Adrenal gland (tissue), 12 donors: ENCODE results near the gene WNT3. TPM values are rescaled to one million over a fixed set of nuclear protein-coding genes. Genes with fewer than 3 reads are reported as not detected.

Experiments
- DNase-seq, 7 donors: peaks; one replicate each; pipeline ENCODE4 v3.0.0-alpha.2; 2019 to 2020
- H3K27ac ChIP-seq, 5 donors: fragments of 200-600 bp; sonication (generic) in 4 of 5; 1 replicate in 3 of 5; 2 replicates in 2 of 5; pipeline versions ENCODE4 v1.5.1 to v1.8.0; 2016 to 2020; ENCODE audit warnings: mild to moderate bottlenecking in 1 of 5
- H3K27me3 ChIP-seq: fragments of 200-600 bp; 2 replicates; pipeline ENCODE4 v1.8.0; 2021
- H3K36me3 ChIP-seq, 2 donors: fragments of 200-600 bp; replicated peaks in 1 of 2; 1 replicate in 1 of 2; 2 replicates in 1 of 2; pipeline versions ENCODE4 v1.5.1 to v1.8.0; 2018 to 2022
- H3K4me1 ChIP-seq, 2 donors: fragments of 200-600 bp; replicated peaks in 1 of 2; 1 replicate in 1 of 2; 2 replicates in 1 of 2; pipeline versions ENCODE4 v1.5.1 to v1.8.0; 2018 to 2021
- H3K4me3 ChIP-seq, 4 donors: fragments of 200-600 bp; sonication (generic) in 3 of 4; one replicate each; pipeline ENCODE4 v1.5.1; 2016 to 2018
- H3K9me3 ChIP-seq, 3 donors: fragments of 200-600 bp; sonication (generic) in 1 of 3; replicated peaks in 1 of 3; 1 replicate in 2 of 3; 2 replicates in 1 of 3; pipeline versions ENCODE4 v1.5.1 to v1.8.0; 2016 to 2021
- POLR2A ChIP-seq, 2 donors: fragments of 450-650 bp; IDR thresholded peaks; one replicate each; pipeline ENCODE4 v1.6.1; 2017; ENCODE audit warnings: antibody characterized with exemption in 2 of 2, mild to moderate bottlenecking in 2 of 2, moderate library complexity in 1 of 2
- WGBS, 4 donors: extraction: QIAGEN DNeasy Blood & Tissue Kit in 2 of 4; methylation state at CpG; one replicate each; pipeline versions ENCODE4 v1.1.5 to v1.1.7; 2013 to 2017; 5-methylcytosine and 5-hydroxymethylcytosine counted together
- intact Hi-C, 2 donors: fragments of 100-400 bp; cut with DNase I; formaldehyde crosslinking; loops; one replicate each; pipeline versions ENCODE4 v1.14.1 to v1.15.0; 2022 to 2023
- polyA plus RNA-seq, 3 donors: library from polyadenylated mRNA; stranded (reverse); fragments of 200-250 nt in 2 of 3; fragments of 350-450 nt in 1 of 3; fragmentation: Illumina TruSeq in 1 of 3; extraction: RNeasy Lipid Tissue Mini Kit (QIAGEN cat#74804) in 1 of 3; gene quantifications; one replicate each; pipeline ENCODE4 v1.2.3, GENCODE V29; 2013 to 2014
- total RNA-seq, 9 donors: library from RNA; depleted of rRNA in 4 of 9; stranded (reverse); fragments of >200 nt in 4 of 9; fragments of 120-200 nt in 1 of 9; fragmentation: NEBNext Ultra II Directional in 1 of 9; extraction: Animal tissue kit (Norgen Biotek cat#: 25700) in 1 of 9; gene quantifications; one replicate each; pipeline versions ENCODE4 v1.1.0 to v1.2.4, GENCODE V29; 2013 to 2023
- TF ChIP-seq, protein P1 (sequence below), 6 experiments: fragments of 450-650 bp in 4 of 6; fragments of 200-600 bp in 2 of 6; sonication (generic) in 1 of 6; IDR thresholded peaks; 1 replicate in 5 of 6; 2 replicates in 1 of 6; pipeline versions ENCODE4 v1.5.1 to v1.8.0; 2016 to 2021; ENCODE audit warnings: antibody characterized with exemption in 6 of 6, mild to moderate bottlenecking in 2 of 6, moderate library complexity in 1 of 6
- donor health status: healthy with polysubstance abuse.
- donor health status: Bipolar disorder and iron deficiency.
- donor health status: DM: yes; HTN: yes; CAD: no.
- donor health status: DM: no; HTN: no; CAD: no.
- donor health status: DM: no; HTN: no; CAD: no.
- donor health status: DM: yes; HTN: yes; CAD: no.

WNT3 gene
- total and polyA plus RNA-seq, 12 donors: 0.16 to 1.1 (median 0.46) TPM; not detected in 2

DNA sequence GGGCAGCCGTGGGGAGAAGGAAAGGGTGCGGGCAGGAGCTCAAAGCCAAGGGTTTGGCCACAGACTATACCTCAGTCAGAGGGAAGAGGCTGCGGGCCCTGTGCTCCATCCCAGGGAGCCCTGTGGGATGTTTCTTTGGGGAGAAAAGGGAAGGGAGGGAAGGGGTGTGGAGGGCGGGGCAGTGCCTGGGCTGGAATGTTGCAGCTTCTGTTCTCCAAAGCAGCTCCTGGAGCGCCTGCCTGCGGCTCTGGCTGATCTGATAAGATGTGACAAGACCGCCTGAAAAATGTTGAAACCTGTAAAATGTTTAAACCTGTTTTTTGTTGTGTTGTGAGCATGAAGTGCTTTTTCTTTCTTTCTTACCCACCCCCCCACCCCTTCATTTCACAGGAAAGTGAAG, 32.8 kb downstream of the WNT3 start:
- 65 to 79% (median 72%) methylated on average over 3 to 7 of the region's 7 CpGs for WGBS, 4 donors
- intact Hi-C loops: no loop called here
- peaks cover 7% of the 10 kb centered on the region for H3K27me3 ChIP-seq
- H3K36me3 ChIP-seq: no peaks in the 10 kb centered on the region
- no peak for DNase-seq
- H3K4me1 ChIP-seq: no peaks in the 10 kb centered on the region
- TF ChIP-seq POLR2A (IDR thresholded peaks at IDR 0.05): no peak
- TF ChIP-seq, protein P1, sequence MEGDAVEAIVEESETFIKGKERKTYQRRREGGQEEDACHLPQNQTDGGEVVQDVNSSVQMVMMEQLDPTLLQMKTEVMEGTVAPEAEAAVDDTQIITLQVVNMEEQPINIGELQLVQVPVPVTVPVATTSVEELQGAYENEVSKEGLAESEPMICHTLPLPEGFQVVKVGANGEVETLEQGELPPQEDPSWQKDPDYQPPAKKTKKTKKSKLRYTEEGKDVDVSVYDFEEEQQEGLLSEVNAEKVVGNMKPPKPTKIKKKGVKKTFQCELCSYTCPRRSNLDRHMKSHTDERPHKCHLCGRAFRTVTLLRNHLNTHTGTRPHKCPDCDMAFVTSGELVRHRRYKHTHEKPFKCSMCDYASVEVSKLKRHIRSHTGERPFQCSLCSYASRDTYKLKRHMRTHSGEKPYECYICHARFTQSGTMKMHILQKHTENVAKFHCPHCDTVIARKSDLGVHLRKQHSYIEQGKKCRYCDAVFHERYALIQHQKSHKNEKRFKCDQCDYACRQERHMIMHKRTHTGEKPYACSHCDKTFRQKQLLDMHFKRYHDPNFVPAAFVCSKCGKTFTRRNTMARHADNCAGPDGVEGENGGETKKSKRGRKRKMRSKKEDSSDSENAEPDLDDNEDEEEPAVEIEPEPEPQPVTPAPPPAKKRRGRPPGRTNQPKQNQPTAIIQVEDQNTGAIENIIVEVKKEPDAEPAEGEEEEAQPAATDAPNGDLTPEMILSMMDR (IDR thresholded peaks at IDR 0.05): no peak
- no peaks in the 10 kb centered on the region for H3K9me3 ChIP-seq
- no peak overlapping the region for H3K27ac ChIP-seq
- no peak overlapping the region for H3K4me3 ChIP-seq

DNA sequence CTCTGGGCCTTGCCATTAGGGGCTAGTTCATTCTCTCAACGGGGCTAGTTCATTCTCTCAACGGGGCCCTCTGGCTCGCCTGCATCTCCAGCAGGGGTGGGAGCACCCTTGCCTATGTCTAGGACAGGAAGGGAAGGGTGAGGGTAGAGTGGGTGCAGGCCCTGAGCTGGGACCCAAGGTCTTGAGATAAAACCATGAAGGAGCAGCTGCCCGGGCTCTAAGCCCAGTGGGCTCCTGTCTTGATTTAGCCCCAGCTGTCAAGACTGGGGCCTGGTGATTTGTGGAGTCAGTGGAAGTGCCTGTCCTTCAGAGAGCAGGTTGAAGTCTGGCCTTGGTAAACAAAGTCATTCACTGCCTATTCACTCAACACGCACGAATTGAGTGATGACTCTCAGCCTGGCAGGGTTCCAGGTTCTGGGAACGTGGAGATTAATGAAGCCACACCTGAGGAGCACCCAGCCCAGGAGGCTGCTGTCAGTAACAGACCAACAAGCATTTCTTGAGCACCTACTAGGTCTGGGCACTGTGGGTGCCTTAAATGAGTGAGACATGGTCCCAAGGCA, 35.4 kb downstream of the WNT3 start:
- Histone ChIP-seq H3K36me3 (no peaks in the 10 kb centered on the region), H3K4me3 (no peak overlapping the region), H3K4me1 (no peaks in the 10 kb centered on the region), H3K9me3 (no peaks in the 10 kb centered on the region), H3K27me3 (no peaks in the 10 kb centered on the region), H3K27ac (no peak overlapping the region)
- no peak for TF ChIP-seq POLR2A (IDR thresholded peaks at IDR 0.05)
- TF ChIP-seq, protein P1 (IDR thresholded peaks at IDR 0.05): no peak
- 33 to 50% (median 46%) methylated on average over 1 to 7 of the region's 7 CpGs for WGBS, 4 donors
- no peak for DNase-seq
- intact Hi-C loops: no loop called here

DNA sequence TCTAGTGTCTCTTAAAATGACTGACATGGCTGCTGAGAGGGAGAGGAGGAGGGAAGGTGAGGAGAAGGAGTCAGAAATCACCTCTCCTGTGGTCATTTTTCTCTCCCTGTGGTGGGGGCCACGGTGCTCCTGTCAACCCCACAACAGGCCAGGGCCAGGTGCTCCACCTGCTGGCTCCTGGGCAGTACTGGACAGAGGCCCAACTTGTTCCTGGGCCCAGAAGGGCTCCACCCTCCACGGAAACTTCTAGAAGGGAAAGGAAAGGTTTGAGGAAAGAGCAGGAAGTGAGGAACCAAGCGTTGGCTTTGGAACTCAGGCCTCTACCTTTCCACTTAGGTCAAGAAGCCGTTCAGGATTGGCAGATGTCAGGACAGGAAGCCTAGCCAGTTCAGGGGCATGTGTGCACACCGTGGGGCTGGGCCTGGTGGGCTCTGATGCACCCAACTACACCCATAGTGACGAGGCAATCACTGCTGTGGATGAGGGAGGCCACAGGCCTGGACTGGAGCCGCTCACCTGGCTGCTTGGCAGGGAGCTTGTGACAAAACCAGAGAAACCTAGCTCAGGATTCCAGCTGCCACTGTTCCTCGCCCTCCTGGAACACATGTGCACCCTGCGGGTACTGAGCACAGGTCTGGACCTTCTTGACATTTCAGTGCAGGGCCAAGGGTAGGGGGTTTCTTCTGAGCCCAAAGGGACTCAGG, 36.1 kb downstream of the WNT3 start:
- no peaks in the 10 kb centered on the region for H3K36me3 ChIP-seq
- no peak overlapping the region for H3K27ac ChIP-seq
- WGBS, 4 donors: 77 to 81% (median 79%) methylated on average over 3 to 9 of the region's 9 CpGs
- no peak for TF ChIP-seq POLR2A (IDR thresholded peaks at IDR 0.05)
- TF ChIP-seq, protein P1 (IDR thresholded peaks at IDR 0.05): peak; percentile 5 to 38 (median 28)
- peak in 1 of 7 donors; percentile 24 for DNase-seq
- no peaks in the 10 kb centered on the region for H3K4me1 ChIP-seq
- H3K4me3 ChIP-seq: no peak overlapping the region
- H3K9me3 ChIP-seq: no peaks in the 10 kb centered on the region
- no peaks in the 10 kb centered on the region for H3K27me3 ChIP-seq
- intact Hi-C loops: no loop called here

DNA sequence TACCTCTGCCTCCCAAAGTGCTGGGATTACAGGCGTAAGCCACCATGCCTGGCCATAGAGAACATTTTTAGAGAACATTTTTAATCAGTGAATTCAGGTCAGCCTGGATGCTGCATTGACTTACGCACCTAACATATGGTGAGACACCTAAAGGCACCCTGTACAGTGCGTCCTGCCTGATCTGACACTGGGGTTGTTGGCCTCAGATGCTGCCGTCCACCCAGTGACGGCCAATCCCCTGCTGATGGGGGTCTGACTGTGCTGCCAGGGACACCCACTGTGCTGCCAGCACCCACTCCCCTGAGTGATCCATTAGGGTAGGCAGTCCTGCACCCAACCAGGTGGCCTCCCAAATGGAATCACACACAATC, 38.5 kb downstream of the WNT3 start:
- no peaks in the 10 kb centered on the region for H3K36me3 ChIP-seq
- no peak overlapping the region for H3K27ac ChIP-seq
- intact Hi-C loops: no loop called here
- DNase-seq: no peak
- H3K4me3 ChIP-seq: no peak overlapping the region
- no peaks in the 10 kb centered on the region for H3K4me1 ChIP-seq
- TF ChIP-seq, protein P1 (IDR thresholded peaks at IDR 0.05): no peak
- no peak for TF ChIP-seq POLR2A (IDR thresholded peaks at IDR 0.05)
- H3K27me3 ChIP-seq: no peaks in the 10 kb centered on the region
- 87 to 100% (median 89%) methylated on average over 2 to 5 of the region's 5 CpGs for WGBS, 4 donors
- no peaks in the 10 kb centered on the region for H3K9me3 ChIP-seq
